Inflammatory macrophage treated with lipopolysaccharide for 4 hours (primary cell): ENCODE measurements around the gene POU2AF1.

ENCODE experiments used
- DNase-seq: peaks from one replicate; pipeline ENCODE4 v3.0.0-alpha.2; 2020

The POU2AF1 gene

DNA sequence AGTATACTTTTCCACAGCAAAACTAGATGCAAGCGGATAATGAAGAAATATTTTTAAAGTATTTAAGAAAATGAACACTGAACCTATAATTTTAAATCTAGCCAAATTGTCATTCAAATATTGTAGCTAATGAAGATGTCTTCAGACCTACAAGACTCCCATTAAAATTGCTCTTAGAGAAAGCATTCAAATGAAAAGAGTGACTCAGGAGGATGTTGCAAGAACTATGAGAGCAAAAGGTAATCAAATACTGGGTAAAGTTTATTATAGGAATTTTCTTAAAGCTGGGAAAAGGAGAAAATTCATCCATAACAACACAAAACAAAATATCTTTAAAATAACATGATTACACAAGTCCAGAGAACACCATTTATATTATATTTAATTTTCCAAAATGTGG is 5.4 kb upstream of the POU2AF1 start:
- DNase-seq: no peak

DNA sequence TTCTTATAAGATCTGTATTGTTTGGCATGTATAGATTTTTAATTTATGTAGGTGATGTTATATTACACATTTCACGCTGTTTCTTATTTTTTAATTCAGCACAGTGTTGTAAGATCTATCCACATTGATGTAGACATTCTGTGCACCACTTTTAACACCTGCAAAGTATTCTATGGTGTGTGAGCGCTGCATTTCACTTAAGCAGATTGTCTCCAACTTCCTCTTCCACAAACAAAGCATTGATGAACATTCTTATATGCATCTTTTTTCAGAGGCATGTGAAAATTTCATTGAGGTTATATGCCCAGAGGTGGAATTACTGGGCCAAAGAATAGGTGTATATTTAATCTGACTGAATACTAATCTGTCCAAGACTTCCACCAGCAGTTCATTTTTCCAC is 3.4 kb upstream of the POU2AF1 start:
- no peak for DNase-seq

DNA sequence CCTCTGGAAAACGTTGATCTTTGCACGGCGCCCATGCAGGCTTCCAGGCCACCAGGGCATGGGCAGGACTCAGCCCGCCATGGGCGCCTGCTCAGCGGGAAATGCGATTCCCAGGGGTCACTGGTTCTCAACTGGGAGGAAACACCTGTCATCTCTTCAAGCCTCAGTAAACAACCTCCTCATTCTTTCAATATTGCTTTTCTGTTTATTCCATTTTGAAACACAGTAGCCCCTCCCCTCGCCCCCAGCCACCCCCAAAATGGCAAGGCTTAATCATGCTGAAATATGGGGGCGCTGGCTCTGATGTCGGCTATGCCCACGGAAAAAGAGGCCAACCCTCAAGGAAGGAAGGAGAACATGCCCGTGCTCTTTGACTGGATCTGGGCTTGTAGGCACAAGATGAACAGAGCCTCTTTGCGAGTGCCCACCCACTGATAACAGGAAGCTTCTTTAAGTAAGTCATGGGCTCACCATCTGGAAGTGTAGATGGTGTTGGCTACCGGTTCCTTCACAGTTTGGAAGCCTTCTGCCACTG is 594 bp upstream of the POU2AF1 start:
- DNase-seq: no peak

DNA sequence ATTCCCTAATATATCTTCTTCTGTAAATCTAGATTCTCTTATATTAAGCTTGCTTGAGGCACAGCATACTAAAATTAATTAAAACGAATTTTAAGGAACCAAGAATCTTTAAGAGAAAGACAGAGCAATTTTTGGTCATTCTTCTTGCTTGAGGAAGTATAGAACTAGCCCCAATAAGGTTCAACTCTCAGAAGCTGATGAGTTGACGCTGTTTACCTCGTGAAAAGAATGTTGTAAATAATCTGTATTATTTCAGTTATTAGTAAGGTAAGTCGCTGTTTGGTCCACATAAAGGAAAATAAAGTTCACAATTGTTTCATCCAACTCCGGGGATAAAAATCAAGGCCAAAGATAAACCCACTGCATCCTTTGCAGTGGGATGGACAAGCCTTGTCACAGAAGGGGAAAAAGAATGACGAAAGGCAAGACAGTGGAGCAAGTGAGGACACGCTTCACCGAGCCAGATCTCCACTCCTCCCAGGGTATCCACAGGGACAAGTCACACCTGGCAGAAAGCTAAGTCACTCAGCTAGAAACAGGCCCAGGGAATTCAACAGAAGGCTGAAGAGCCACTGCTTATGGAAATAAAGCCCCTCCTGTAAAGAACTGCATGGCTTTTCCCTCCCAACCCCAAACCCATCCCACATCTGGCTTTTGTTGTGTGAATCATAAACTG is 752 bp downstream of the POU2AF1 start:
- no peak for DNase-seq

DNA sequence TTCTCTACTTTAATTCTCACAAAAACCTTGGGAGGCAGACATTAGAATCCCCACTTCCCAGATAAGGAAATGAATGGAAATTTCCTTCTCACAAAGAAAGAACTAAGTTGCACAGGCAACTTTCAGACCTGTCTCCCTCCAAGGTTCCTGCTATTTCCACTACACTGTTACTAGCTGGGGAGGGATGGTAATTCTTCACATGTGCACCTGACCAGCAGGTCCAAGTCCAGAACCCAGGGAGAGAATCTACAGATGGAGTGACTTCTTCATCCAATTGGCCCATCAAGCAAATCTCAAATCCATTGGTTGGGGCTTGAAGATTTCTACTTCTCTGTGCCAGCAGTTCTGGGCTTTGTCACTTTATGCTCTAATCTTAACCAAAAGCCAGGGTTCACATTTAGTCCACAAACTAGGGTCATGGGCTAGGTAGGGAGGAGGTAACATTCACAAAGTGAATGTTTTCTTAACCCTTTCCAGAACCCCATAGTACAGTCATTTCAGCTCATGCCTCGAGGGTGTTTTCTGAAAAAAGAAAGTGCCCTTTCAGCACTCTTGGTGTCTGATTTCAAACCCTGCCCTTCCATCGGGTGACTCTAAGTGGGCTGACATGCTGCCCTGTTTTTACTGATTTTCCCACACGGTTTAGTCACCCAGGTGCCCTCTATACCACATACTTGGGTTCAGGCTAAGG is 2.7 kb downstream of the POU2AF1 start:
- no peak for DNase-seq

DNA sequence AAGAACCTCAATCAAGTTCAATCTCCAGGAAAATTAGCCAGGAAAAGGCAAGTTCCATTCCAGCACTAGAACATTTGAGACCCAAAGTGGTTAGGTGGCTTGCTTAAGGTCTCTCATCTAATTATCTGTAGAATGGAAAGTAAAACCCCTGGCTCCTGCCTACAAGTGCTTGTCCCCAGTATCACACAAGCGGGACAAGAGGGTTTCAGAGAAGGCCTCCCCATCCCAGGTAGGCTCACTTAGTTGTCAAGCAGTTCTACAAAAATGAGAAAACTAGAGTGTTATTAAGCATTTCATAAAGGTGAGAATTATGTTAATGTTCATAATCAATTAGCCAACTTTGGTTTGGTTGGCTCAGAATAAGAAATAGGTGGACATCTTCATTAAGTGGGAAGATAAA is 5.5 kb downstream of the POU2AF1 start:
- no peak for DNase-seq

DNA sequence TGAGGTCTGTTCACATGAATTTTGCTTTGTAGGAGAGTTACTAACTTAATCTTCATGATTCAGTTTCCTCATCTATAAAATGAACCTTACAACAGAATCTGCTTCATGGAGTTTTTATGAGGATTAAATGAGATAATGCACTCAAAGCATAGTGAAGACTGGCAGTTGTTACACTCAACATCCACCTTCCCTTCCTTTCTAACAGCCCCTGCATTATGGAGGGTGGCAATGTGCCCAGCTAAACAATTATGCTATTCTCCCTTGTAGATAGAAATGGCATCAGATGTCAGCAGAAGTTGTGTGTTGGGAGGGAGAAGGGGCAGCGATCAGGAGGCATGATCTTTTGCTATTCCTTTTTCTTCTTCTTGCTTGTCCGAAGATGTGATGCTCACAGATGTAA is 6.5 kb downstream of the POU2AF1 start:
- DNase-seq: no peak

DNA sequence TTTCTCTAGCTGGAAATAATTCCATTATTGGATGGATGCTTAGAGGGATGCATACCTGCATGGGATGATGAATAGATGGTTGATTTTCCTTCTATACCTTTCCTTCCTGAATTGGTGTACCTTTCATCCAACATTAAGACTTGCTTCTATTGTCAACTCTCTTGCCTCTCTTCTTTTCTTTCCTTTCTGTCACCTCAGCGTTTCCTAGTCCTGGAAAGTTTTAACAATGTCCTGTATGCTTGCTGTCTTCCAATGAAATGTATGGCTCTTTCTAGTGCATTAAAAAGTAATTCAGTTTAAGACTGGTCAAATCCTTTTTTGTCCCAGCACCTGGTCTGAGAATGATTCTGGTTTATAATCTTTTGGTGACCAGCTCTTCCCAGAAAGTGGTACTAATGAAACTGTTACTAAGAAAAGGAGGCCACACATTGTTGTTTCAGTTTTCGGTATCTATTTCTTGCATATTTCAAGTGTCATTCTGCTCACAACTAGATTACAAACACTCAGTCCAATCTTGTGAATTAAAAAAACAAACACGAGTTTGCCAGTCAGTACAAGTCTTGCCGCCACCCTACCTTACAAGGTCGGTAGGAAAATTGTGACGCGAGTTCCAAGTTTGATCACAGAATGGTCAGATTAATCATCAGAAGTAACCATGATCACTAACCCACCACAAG is 8.0 kb downstream of the POU2AF1 start:
- DNase-seq: no peak

DNA sequence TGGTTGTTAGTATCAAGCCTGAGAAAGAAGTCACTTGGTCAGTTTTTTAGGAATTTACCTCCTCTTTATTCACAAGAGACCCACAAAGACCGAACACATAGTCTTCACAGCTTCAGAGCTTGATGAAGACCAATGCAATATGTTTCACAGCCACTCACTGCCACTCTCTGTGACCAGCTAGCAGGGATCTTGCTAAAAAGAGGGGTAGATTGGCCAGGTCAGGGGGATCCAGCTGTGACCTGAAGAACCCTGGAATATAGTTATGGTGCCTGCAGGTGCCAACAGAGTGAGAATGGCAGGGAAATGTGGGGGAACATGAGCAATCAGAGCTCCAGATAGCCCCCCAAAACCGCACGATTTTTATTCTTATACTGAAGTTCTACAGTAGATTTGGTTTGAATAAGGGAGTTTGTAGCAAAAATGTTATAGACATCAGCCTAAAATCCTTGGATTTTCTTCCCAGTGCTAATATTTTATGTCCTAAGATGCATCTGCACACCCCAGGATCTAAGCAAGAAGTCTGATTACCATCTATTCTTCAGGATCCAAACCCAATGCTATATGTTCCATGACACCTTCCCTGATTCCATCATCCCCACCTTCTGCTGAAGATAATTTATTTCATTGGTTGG is 8.7 kb downstream of the POU2AF1 start:
- no peak for DNase-seq

DNA sequence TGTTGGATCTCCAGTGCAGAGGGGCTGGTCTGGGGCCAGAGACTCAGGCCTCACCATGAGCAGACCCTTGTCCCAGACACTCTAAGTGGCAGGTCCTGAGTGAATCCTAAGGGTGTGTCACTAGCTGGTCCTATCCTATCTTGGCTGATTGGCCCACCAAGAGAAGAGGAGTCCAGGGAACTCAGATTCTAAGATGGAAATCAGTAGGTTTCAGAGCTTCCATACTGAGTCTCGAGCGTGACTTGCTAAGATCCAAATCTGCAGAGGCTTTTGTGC is 10.9 kb downstream of the POU2AF1 start:
- no peak for DNase-seq

DNA sequence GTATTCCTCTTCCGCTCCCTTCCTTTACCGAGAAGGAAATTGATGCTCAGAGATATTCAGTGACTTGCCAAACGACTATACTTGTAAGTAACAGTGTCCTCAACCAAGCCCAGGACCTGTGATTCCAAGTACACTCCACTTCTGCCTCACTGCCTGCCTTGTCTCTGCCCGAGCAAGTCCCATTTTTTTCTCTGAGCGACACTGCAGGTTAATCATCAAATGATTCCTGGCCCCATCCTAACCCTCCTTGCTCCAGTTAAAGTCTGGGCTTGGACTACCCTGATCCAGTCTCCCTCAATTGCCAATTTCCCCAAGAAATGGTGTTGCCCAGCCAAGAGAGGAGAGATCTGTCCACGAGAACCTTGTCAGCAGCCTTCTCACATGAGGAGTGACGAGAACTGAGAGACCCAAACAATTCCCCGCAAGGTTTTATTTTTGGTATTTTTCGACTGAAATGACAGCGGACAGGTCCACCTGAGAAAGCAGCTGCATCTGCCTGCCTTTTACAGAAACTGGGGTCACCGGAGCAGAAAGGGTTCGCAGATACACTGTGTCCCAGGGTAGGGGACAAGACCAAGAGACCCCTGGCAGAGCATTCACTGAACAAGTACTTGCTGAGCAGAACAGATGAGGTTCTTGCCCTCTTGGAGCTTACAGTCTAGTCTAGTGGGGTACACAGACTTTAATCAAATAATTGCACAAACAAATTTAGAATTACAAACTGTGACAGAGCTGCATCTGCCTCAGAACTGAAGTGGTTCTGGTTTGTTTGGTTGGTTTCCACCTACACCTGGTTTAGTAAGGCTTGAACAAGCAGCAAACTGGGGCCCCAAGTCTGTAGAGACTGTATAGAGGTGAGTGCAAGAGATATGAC is 11.4 kb downstream of the POU2AF1 start:
- no peak for DNase-seq

DNA sequence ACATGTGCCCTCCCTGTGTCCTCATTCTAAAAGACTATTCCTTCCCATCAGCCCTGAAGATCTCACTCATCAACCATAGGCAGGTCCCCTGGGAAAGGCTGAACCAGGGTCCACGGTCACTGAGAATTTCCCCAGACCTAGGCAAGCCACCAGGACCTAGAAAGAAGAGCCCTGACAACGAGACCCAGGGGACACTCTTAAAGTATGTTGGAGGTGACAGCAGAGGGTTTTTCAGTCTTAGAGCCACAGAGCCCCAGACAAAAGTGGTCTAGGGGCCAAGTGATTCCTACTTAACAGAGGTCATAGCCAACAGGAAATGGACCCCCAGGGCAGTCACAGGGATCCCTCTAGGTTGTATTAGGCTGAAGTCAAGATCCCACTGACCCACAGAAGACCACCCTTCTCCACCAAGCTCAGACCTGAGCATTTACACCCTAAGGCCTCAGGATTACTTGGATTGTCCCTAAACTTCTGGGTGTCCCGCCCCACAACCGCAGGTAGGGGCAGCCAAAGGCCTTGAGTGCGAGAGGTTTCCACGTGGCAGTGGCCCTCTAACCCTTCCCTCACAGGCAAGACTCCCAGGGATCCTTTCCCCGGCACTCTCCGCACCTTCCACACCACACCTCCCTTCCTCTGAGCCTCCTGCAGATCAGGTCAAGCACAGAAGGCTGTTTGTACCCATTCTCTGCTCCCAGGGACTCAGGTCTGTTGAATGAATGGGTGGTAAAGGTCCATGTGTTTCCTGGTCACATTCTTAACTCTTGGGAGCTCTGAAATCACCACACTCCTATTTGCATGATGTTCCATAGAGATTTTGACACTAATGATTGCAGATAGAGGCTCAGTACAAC is 12.3 kb downstream of the POU2AF1 start:
- DNase-seq: no peak

DNA sequence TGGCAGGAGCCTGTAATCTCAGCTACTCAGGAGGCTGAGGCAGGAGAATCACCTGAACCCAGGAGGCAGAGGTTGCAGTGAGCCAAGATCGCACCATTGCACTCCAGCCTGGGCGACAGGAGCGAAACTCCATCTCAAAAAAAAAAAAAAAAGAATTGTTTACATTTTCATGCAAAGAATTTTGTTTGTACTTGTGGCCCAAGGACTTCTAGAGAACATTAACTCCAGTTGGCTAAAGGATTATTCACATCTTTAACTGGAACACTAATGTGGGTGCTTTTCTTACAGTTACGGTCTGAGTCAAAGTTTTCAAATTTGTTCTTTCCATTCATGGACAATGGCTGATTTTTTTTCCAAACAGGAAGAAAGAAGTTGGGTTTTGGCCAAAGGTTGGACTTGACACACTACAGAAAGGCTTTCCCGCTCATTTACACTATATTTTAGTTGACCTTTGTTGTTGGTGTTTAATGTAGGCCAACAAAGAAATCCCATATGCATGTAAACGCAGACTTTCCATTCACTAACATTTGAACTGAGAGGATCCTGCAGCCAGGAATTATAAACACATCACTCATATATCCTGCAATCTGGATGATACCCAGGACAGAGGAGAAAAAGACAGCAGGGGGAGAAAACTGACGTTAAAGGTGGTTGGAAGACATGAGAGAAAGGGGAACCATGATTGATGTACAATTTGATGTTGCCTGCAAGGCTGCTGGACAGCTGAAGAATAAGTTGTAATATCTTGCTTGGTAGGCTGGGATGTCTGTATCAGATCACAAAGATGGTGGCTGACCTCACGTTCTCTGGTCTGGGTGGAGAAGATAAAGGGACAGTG is 13.1 kb downstream of the POU2AF1 start:
- DNase-seq: no peak

DNA sequence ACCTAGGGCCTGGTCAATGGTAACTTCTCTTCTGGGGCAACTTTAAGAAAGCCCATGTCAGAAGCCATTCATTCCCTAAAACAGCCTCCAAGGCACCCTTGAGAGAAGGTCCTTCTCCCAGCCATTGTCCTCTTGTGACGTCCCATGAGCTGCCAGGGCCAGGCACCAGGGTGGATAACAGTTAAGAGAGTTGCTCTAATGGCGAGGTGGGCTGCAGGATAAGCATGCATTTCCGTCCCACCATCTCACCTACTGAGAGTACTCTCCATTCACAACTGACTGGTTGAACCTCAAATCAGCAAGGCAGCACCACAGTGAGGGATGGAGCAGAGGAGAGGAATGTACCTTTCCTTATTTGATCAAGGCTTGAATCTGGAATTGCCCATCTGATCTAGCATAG is 14.6 kb downstream of the POU2AF1 start:
- no peak for DNase-seq

DNA sequence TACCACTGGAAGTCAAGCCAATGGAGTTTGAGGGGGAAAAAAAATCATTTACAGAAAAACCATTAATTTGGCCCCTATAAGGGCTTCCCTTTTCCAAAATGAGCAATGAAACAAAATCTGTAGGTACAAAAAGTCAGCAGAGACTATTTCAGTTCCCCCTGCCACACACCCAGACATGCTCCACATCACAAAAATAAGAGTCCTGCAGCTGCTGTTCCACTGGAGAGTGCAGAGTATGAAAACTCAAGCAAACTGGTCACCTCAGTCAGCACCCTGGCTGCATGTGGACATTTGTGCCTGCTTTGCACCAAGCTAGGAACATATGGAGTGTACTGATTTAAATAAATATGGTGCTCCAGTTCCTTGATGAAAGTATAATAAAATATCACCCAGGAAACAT is 15.1 kb downstream of the POU2AF1 start:
- no peak for DNase-seq

DNA sequence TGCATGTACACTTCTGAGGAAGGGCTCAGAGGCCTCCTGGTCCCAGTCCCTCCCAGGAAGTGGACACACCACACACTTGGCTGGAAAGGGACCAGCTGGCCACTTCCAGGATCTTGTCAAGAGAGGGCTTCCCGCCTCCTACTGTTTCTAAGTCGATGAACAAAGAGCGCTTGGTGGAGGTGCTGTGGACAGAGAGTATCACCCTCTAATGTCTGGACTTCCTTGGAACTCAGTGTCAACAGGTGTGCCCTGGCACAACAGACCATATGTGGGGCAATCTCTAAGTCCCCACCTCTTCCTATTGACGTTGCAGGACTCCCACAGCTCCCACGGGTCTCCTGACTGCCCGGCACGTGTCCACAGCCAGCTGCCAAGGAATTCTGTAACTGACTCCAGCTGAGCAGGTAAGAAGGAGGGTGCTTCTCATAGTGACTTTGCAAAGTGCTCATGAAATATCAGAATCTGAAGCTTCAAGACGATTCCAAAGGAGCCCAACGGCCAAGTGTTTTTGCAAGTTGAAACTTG is 16.1 kb downstream of the POU2AF1 start:
- no peak for DNase-seq

DNA sequence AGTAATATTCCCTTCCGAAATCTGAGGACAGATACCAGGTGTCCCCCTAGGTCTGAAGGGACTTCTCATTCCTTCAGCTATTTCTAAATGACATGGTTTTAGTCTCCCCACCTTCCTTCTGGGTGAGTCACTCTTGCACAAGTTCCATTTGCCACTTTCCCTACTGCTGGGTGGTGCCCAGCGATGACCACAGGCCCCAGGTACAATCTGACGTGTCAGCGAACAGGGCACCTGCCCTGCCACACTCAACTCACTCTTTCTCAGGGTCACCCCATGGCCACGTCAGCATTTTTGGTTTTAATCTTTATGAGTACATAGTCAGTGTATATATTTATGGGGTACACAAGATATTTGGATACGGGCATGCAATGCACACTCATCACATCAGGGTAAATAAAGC is 17.2 kb downstream of the POU2AF1 start:
- DNase-seq: no peak

DNA sequence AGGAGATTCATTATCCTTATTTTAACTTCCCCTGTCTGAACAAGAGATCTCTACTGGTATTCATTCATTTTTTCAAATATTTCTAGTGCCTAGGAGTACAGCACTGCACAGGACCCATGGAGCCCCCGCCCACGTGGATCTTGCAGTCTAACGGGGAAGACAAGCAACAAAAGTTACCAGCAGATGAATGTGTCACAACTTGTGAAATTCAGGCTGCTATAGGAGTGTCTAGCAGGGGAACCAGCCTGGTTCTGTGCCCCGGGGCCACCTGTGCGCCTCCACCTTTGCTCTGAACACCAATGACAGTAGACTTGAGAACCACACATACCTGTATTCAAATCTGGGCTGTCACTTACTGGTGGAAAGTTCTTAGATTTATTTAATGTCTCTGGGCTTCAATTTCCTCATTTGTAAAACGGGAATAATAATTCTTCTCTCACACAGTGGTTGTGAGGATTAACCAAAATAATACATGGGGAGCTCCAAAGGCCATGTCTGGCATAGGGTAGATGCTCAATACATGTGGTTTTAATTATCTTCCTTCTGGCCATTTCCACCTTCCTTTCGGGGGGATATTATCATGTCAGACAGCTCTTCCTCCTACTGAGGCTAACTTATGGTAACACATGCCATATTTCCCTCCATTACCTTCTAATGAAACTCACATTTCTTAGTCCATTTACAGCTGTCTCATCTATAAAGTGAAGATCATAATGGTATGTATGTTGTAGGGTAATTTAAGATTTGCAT is 17.8 kb downstream of the POU2AF1 start:
- peak; percentile 15 for DNase-seq

DNA sequence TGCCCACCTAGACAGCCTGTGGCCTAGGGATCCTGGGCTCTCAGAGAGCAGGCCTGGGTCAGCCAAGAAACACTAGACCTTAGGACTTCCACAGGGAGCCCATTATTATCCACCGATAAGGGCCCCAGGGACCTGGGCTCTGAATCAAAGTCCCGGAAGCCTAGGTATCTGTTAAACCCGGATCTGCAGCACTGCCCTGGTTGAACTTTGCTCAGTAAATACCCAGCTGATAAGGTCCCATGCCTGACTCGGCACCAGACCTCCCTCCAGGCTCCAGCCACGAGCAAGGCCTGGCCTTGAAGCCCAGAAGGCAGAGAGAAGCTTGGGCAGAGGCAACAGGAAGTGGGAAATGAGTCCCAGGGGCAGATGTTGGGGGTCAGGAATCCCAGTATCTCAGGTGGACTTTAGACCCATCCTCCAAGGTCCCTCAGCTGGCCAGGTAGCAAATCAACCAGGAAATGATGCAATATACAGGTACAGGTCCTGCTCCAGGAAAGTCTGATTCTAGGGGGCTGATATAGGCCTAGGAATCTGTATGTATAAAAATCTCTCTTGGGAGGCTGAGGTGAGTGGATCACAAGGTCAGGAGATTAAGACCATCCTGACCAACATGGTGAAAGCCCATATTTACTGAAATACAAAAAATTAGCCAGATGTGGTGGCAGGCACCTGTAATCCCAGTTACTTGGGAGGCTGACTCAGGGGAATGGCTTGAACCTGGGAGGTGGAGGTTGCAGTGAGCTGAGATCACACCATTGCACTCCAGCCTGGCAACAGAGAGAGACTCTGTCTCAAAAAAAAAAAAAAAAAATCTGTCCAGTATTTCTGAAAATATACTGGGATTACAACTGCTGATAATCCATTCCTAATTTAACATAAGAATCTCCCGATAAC is 18.7 kb downstream of the POU2AF1 start:
- DNase-seq: no peak
